ENCODE data around the gene SEPHS1.

- no peak for TF ChIP-seq EZH2 (IDR thresholded peaks at IDR 0.05; ENCODE audit: borderline replicate concordance)
- no peak for TF ChIP-seq CTCF (IDR thresholded peaks at IDR 0.05; ENCODE audit: poor library complexity)
Observed at GRCh38 chr10:13310518-13311176, 37.4 kb downstream of the SEPHS1 start.
